Keratinocyte (primary cell): Measurements from ENCODE around the gene JMJD1C.

ENCODE experiments used
- EZH2 ChIP-seq: IDR thresholded peaks from one replicate; pipeline ENCODE4 v1.6.1; 2012; ENCODE audit warnings: inconsistent platforms, mild to moderate bottlenecking, low read length, moderate library complexity
- TF ChIP-seq, protein P1 (sequence below), 3 experiments: IDR thresholded peaks in 1 of 3; conservative IDR thresholded peaks in 1 of 3; optimal IDR thresholded peaks in 1 of 3; 2 replicates in 2 of 3; 3 replicates in 1 of 3; pipeline versions ENCODE3 to v1.5.1; 2011; ENCODE audit warnings: low read length in 3 of 3, mild to moderate bottlenecking in 3 of 3, moderate library complexity in 2 of 3, control low read depth in 1 of 3, inconsistent platforms in 1 of 3; ENCODE audit not compliant: insufficient read depth in 2 of 3; ENCODE audit errors: extremely low read depth in 1 of 3

DNA sequence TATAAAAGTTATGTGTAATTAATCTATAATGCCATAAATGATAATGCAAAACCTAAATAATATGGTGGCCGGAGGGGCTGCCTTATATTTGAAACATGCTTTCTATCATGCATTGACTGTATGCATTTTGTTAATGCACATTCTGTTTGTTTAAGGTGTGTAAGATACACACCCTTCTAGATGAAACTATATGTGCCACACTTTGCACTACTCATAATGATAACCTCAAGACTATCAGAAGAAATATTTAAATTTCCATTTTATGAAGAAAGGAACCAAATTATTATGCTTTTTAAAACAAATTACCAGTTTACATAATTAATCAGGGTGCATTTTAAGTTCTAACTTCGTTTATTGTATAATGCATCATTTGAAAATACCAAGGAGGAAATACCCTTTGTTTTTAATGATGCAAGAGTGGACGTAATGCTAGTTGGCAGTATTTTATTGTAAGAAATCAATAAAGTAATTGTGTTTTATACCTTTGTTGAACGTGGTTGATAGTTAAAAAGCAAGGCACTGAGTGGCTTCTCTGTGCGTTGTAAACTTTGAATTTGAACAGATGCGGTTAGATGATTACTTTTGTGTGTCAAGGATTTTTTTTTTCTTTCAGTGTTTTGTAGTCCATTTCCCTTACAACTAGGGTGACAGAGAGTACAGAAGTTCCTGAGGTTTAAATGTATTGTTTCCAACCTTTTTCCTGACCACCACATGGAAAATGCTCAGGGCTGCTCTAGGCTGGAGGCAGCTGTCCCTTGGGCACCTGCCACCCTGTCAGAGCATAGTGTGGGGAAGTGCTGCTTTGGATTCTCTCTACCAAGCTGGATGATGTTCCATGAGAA, 311.0 kb downstream of the JMJD1C start:
- TF ChIP-seq, protein P1, sequence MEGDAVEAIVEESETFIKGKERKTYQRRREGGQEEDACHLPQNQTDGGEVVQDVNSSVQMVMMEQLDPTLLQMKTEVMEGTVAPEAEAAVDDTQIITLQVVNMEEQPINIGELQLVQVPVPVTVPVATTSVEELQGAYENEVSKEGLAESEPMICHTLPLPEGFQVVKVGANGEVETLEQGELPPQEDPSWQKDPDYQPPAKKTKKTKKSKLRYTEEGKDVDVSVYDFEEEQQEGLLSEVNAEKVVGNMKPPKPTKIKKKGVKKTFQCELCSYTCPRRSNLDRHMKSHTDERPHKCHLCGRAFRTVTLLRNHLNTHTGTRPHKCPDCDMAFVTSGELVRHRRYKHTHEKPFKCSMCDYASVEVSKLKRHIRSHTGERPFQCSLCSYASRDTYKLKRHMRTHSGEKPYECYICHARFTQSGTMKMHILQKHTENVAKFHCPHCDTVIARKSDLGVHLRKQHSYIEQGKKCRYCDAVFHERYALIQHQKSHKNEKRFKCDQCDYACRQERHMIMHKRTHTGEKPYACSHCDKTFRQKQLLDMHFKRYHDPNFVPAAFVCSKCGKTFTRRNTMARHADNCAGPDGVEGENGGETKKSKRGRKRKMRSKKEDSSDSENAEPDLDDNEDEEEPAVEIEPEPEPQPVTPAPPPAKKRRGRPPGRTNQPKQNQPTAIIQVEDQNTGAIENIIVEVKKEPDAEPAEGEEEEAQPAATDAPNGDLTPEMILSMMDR (optimal IDR thresholded peaks at IDR 0.05 in 1 of 3, IDR thresholded peaks at IDR 0.05 in 1 of 3, conservative IDR thresholded peaks at IDR 0.05 in 1 of 3; ENCODE audit: extremely low read depth in 1 of 3, insufficient read depth in 2 of 3, low read length in 3 of 3): no peak
- TF ChIP-seq EZH2: no peak
